ENCODE measurements around the gene SLC25A5.

The SLC25A5 gene

GRCh38 chrX:119492463-119492862 lies 24.2 kb downstream of the SLC25A5 start:
- no peak for TF ChIP-seq TAF1 (IDR thresholded peaks at IDR 0.05; ENCODE audit: borderline replicate concordance, insufficient read depth, low read length)
- no peak for TF ChIP-seq POLR2AphosphoS5 (IDR thresholded peaks at IDR 0.05; ENCODE audit: low read depth, low read length)
- TF ChIP-seq FOXP2 (optimal IDR thresholded peaks at IDR 0.05; ENCODE audit: borderline replicate concordance, extremely low read depth, extremely low read length, insufficient read depth), result no peak
- TF ChIP-seq SIN3A (IDR thresholded peaks at IDR 0.05; ENCODE audit: borderline replicate concordance, insufficient read depth, low read length), result no peak
- TF ChIP-seq, protein P1, sequence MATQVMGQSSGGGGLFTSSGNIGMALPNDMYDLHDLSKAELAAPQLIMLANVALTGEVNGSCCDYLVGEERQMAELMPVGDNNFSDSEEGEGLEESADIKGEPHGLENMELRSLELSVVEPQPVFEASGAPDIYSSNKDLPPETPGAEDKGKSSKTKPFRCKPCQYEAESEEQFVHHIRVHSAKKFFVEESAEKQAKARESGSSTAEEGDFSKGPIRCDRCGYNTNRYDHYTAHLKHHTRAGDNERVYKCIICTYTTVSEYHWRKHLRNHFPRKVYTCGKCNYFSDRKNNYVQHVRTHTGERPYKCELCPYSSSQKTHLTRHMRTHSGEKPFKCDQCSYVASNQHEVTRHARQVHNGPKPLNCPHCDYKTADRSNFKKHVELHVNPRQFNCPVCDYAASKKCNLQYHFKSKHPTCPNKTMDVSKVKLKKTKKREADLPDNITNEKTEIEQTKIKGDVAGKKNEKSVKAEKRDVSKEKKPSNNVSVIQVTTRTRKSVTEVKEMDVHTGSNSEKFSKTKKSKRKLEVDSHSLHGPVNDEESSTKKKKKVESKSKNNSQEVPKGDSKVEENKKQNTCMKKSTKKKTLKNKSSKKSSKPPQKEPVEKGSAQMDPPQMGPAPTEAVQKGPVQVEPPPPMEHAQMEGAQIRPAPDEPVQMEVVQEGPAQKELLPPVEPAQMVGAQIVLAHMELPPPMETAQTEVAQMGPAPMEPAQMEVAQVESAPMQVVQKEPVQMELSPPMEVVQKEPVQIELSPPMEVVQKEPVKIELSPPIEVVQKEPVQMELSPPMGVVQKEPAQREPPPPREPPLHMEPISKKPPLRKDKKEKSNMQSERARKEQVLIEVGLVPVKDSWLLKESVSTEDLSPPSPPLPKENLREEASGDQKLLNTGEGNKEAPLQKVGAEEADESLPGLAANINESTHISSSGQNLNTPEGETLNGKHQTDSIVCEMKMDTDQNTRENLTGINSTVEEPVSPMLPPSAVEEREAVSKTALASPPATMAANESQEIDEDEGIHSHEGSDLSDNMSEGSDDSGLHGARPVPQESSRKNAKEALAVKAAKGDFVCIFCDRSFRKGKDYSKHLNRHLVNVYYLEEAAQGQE (IDR thresholded peaks at IDR 0.05; ENCODE audit: insufficient read depth in 1 of 2, low read depth in 2 of 2, low read length in 2 of 2), result no peak

- TF ChIP-seq TAF1 (IDR thresholded peaks at IDR 0.05; ENCODE audit: borderline replicate concordance, insufficient read depth, low read length) (no peak), SIN3A (IDR thresholded peaks at IDR 0.05; ENCODE audit: borderline replicate concordance, insufficient read depth, low read length) (no peak), FOXP2 (optimal IDR thresholded peaks at IDR 0.05; ENCODE audit: borderline replicate concordance, extremely low read depth, extremely low read length, insufficient read depth) (no peak), POLR2AphosphoS5 (IDR thresholded peaks at IDR 0.05; ENCODE audit: low read depth, low read length) (no peak)
- TF ChIP-seq, protein P1 (IDR thresholded peaks at IDR 0.05; ENCODE audit: insufficient read depth in 1 of 2, low read depth in 2 of 2, low read length in 2 of 2), result no peak
Observed at GRCh38 chrX:119495734-119496726, 27.8 kb downstream of the SLC25A5 start.

GRCh38 chrX:119497185-119497584 lies 28.9 kb downstream of the SLC25A5 start:
- TF ChIP-seq POLR2AphosphoS5 (IDR thresholded peaks at IDR 0.05; ENCODE audit: low read depth, low read length) (no peak), TAF1 (IDR thresholded peaks at IDR 0.05; ENCODE audit: borderline replicate concordance, insufficient read depth, low read length) (no peak), SIN3A (IDR thresholded peaks at IDR 0.05; ENCODE audit: borderline replicate concordance, insufficient read depth, low read length) (no peak), FOXP2 (optimal IDR thresholded peaks at IDR 0.05; ENCODE audit: borderline replicate concordance, extremely low read depth, extremely low read length, insufficient read depth) (no peak)
- TF ChIP-seq, protein P1 (IDR thresholded peaks at IDR 0.05; ENCODE audit: insufficient read depth in 1 of 2, low read depth in 2 of 2, low read length in 2 of 2), result no peak

DNA sequence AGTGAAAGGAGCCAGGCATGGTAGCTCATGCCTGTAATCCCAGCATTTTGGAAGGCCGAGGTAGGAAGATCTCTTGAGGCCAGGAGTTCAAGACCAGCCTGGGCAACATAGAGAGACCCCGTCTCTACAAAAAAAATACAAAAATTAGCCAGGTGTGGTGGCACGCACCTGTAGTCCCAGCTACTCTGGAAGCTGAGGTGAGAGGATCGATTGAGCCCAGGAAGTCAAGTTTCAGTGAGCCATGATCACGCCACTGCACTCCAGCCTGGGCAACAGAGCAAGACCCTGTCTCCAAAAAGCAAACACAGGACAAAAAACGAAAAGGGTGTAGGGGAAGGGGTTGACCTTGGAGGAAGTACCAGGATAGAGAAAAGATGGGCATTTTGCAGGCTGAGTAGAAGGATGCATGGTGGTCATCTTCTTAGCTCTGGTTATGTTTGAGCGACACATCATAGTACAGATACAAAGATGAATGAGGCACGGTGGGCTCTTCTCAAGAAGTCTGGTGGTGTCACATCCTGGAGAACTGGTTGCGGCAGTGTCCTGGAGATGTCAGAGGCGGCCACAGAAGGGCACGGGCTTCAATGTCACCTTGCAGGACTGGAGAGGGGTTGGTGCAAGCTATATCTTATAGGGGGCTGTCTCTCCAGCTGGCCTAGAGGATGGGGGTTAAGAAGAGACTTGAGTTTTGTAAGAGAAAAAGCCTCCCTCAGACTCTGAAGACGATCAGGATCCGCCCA lies 32.0 kb downstream of the SLC25A5 start:
- no peak for TF ChIP-seq POLR2AphosphoS5 (IDR thresholded peaks at IDR 0.05; ENCODE audit: low read depth, low read length)
- no peak for TF ChIP-seq SIN3A (IDR thresholded peaks at IDR 0.05; ENCODE audit: borderline replicate concordance, insufficient read depth, low read length)
- TF ChIP-seq TAF1 (IDR thresholded peaks at IDR 0.05; ENCODE audit: borderline replicate concordance, insufficient read depth, low read length), result no peak

- TF ChIP-seq TAF1 (IDR thresholded peaks at IDR 0.05; ENCODE audit: borderline replicate concordance, insufficient read depth, low read length), result no peak
- TF ChIP-seq SIN3A (IDR thresholded peaks at IDR 0.05; ENCODE audit: borderline replicate concordance, insufficient read depth, low read length), result no peak
- TF ChIP-seq, protein P1 (IDR thresholded peaks at IDR 0.05; ENCODE audit: insufficient read depth in 1 of 2, low read depth in 2 of 2, low read length in 2 of 2), result no peak
- TF ChIP-seq POLR2AphosphoS5 (IDR thresholded peaks at IDR 0.05; ENCODE audit: low read depth, low read length), result no peak
- no peak for TF ChIP-seq FOXP2 (optimal IDR thresholded peaks at IDR 0.05; ENCODE audit: borderline replicate concordance, extremely low read depth, extremely low read length, insufficient read depth)
Observed at GRCh38 chrX:119501511-119502148, 33.4 kb downstream of the SLC25A5 start.

Data from PFSK-1 (cell line).